Measurements from ENCODE around the gene LAMA4. TPM values are rescaled to one million over a fixed set of nuclear protein-coding genes. Genes with fewer than 3 reads are reported as not detected.

Gene LAMA4
- total and polyA plus RNA-seq, 8 donors, result 9.7 to 324 (median 43.9) TPM

GRCh38 chr6:112184951-112185350 is 69.4 kb downstream of the LAMA4 start:
- WGBS, 5 donors, result 56 to 65% (median 61%) methylated on average over 9 of the region's 9 CpGs
- Histone ChIP-seq H3K27me3 (peaks cover 0 to 6% (median 0%) of the 10 kb centered on the region in 3 donors), H3K4me1 (peaks cover 0 to 21% (median 7%) of the 10 kb centered on the region in 4 donors), H3K36me3 (peaks cover 0 to 30% (median 16%) of the 10 kb centered on the region in 4 donors), H3K27ac (peak overlapping the region in 2 of 5 donors; percentile 22 to 71), H3K4me3 (no peak overlapping the region), H3K9me3 (no peaks in the 10 kb centered on the region)
- peak in 1 of 2 donors; percentile 35 for DNase-seq
- TF ChIP-seq CTCF (IDR thresholded peaks at IDR 0.05), result no peak
- no peak for TF ChIP-seq EP300 (IDR thresholded peaks at IDR 0.05)
- peak in 1 of 3 donors; percentile 11 for TF ChIP-seq POLR2AphosphoS5 (IDR thresholded peaks at IDR 0.05)
- TF ChIP-seq POLR2A (IDR thresholded peaks at IDR 0.05), result no peak
- intact Hi-C loops (cut with DNase I; ENCODE audit: low total_unique reads), result loop anchor here (5.0 kb wide), 1 partner anchor 127 kb away; no protein-coding TSS in a partner anchor

GRCh38 chr6:112183271-112183671 is 71.1 kb downstream of the LAMA4 start:
- Histone ChIP-seq H3K9me3 (no peaks in the 10 kb centered on the region), H3K27ac (peak overlapping the region in 3 of 5 donors; percentile 51 to 60 (median 54)), H3K27me3 (peaks cover 0 to 6% (median 0%) of the 10 kb centered on the region in 3 donors), H3K4me3 (no peak overlapping the region), H3K36me3 (peaks cover 0 to 21% (median 12%) of the 10 kb centered on the region in 4 donors), H3K4me1 (peaks cover 0 to 21% (median 9%) of the 10 kb centered on the region in 4 donors)
- no peak for TF ChIP-seq POLR2AphosphoS5 (IDR thresholded peaks at IDR 0.05)
- TF ChIP-seq EP300 (IDR thresholded peaks at IDR 0.05), result no peak
- TF ChIP-seq POLR2A (IDR thresholded peaks at IDR 0.05), result no peak
- TF ChIP-seq CTCF (IDR thresholded peaks at IDR 0.05), result no peak
- WGBS, 5 donors, result 49 to 65% (median 54%) methylated on average over 3 of the region's 3 CpGs
- intact Hi-C loops (cut with DNase I; ENCODE audit: low total_unique reads), result loop anchor here (5.0 kb wide), 1 partner anchor 129 kb away; no protein-coding TSS in a partner anchor
- peak in 1 of 2 donors; percentile 28 for DNase-seq

GRCh38 chr6:112181130-112181529 is 73.2 kb downstream of the LAMA4 start:
- intact Hi-C loops (cut with DNase I; ENCODE audit: low total_unique reads), result loop anchor here (5.0 kb wide), 1 partner anchor 131 kb away; no protein-coding TSS in a partner anchor
- WGBS, 5 donors, result 49 to 62% (median 52%) methylated on average over 5 of the region's 5 CpGs
- TF ChIP-seq CTCF (IDR thresholded peaks at IDR 0.05) (no peak), POLR2AphosphoS5 (IDR thresholded peaks at IDR 0.05) (no peak), POLR2A (IDR thresholded peaks at IDR 0.05) (no peak), EP300 (IDR thresholded peaks at IDR 0.05) (no peak)
- Histone ChIP-seq H3K27ac (peak overlapping the region in 2 of 5 donors; percentile 14 to 20), H3K36me3 (peaks cover 0 to 9% (median 2%) of the 10 kb centered on the region in 4 donors), H3K27me3 (peaks cover 0 to 6% (median 0%) of the 10 kb centered on the region in 3 donors), H3K9me3 (no peaks in the 10 kb centered on the region), H3K4me1 (peaks cover 0 to 21% (median 9%) of the 10 kb centered on the region in 4 donors), H3K4me3 (no peak overlapping the region)
- DNase-seq, result no peak

GRCh38 chr6:112180095-112180820 is 74.1 kb downstream of the LAMA4 start:
- intact Hi-C loops (cut with DNase I; ENCODE audit: low total_unique reads), result loop anchor here (5.0 kb wide), 1 partner anchor 132 kb away; no protein-coding TSS in a partner anchor
- Histone ChIP-seq H3K27me3 (peaks cover 0 to 2% (median 0%) of the 10 kb centered on the region in 3 donors), H3K4me1 (peaks cover 0 to 21% (median 9%) of the 10 kb centered on the region in 4 donors), H3K4me3 (no peak overlapping the region), H3K9me3 (no peaks in the 10 kb centered on the region), H3K36me3 (peaks cover 0 to 16% (median 8%) of the 10 kb centered on the region in 4 donors), H3K27ac (peak overlapping the region in 1 of 5 donors; percentile 14)
- TF ChIP-seq EP300 (IDR thresholded peaks at IDR 0.05), result no peak
- TF ChIP-seq POLR2AphosphoS5 (IDR thresholded peaks at IDR 0.05), result no peak
- TF ChIP-seq CTCF (IDR thresholded peaks at IDR 0.05), result peak in 5 of 7 experiments; percentile 29 to 70 (median 56)
- TF ChIP-seq POLR2A (IDR thresholded peaks at IDR 0.05), result no peak
- DNase-seq, result peak in 1 of 2 donors; percentile 92
- WGBS, 5 donors, result 54 to 57% (median 55%) methylated on average over 6 of the region's 6 CpGs
